Spinal cord (tissue), 10 donors: Measurements from ENCODE around the gene SHISA6. TPM values are rescaled to one million over a fixed set of nuclear protein-coding genes. Genes with fewer than 3 reads are reported as not detected.
A peak's percentile ranks its signal among the peaks of the same experiment; 100 is the strongest.
"Not testable (repeated sequence)": the region's sequence is repeated elsewhere in the genome, so short reads cannot be mapped to it uniquely, and the experiment has no call there.

Experiments
- DNase-seq, 6 donors: peaks; one replicate each; pipeline versions ENCODE4 v3.0.0 to v3.0.0-alpha.2; 2013 to 2015; ENCODE audit warnings: low spot score in 6 of 6, low read depth in 4 of 6
- H3K27ac ChIP-seq: one replicate; pipeline ENCODE4 v1.5.1; 2013; ENCODE audit warnings: low read depth, low read length, control low read depth
- H3K27me3 ChIP-seq: one replicate; pipeline ENCODE4 v1.6.1; 2013; ENCODE audit warnings: low read length; ENCODE audit not compliant: control insufficient read depth, insufficient read depth
- H3K36me3 ChIP-seq: one replicate; pipeline ENCODE4 v1.6.1; 2013; ENCODE audit warnings: low read length; ENCODE audit not compliant: control insufficient read depth, insufficient read depth
- H3K4me1 ChIP-seq: one replicate; pipeline ENCODE4 v1.6.1; 2013; ENCODE audit warnings: low read length; ENCODE audit not compliant: control insufficient read depth, insufficient read depth
- H3K4me3 ChIP-seq: one replicate; pipeline ENCODE4 v1.5.1; 2013; ENCODE audit warnings: low read depth, low read length, control low read depth
- H3K9me3 ChIP-seq: one replicate; pipeline ENCODE4 v1.6.1; 2013; ENCODE audit warnings: low read length; ENCODE audit not compliant: control insufficient read depth, insufficient read depth
- WGBS: methylation state at CpG from one replicate; pipeline ENCODE4 v1.1.5; 2013; ENCODE audit warnings: missing lambda C conversion rate; ENCODE audit not compliant: insufficient coverage; 5-methylcytosine and 5-hydroxymethylcytosine counted together
- polyA plus RNA-seq, 2 donors: library from polyadenylated mRNA; unstranded; fragments of 120-200 nt; gene quantifications; one replicate each; pipeline ENCODE4 v1.2.1, GENCODE V29; 2013; ENCODE audit not compliant: insufficient read length in 2 of 2
- total RNA-seq, 2 donors: library from RNA; depleted of rRNA in 1 of 2; stranded (reverse); fragments of 120-200 nt in 1 of 2; fragments of >200 nt in 1 of 2; gene quantifications; one replicate each; pipeline versions ENCODE4 v1.2.3 to v1.2.4, GENCODE V29; 2013 to 2014
- donor health status: healthy.

SHISA6 gene
- total and polyA plus RNA-seq, 4 donors: 15.5 to 104 (median 44.3) TPM

- no peak for DNase-seq
- Histone ChIP-seq H3K4me3 (no peak overlapping the region), H3K36me3 (no peaks in the 10 kb centered on the region), H3K27ac (no peak overlapping the region), H3K27me3 (no peaks in the 10 kb centered on the region), H3K4me1 (no peaks in the 10 kb centered on the region), H3K9me3 (no peaks in the 10 kb centered on the region)
- WGBS: 95% methylated on average over 7 of the region's 10 CpGs
Observed at GRCh38 chr17:11294826-11295225, 53.8 kb downstream of the SHISA6 start.

- WGBS: 77% methylated on average over 3 of the region's 4 CpGs
- Histone ChIP-seq H3K36me3 (no peaks in the 10 kb centered on the region), H3K4me3 (no peak overlapping the region)
Observed at GRCh38 chr17:11296994-11297393, 56.0 kb downstream of the SHISA6 start.

GRCh38 chr17:11298401-11298800, 57.4 kb downstream of the SHISA6 start:
- H3K36me3 ChIP-seq: no peaks in the 10 kb centered on the region
- WGBS: 100% methylated on average over 1 of the region's 1 CpG

More at GRCh38 chr17:11296994-11297393, 56.0 kb downstream of the SHISA6 start:
- Histone ChIP-seq H3K9me3 (no peaks in the 10 kb centered on the region), H3K4me1 (no peaks in the 10 kb centered on the region), H3K27ac (no peak overlapping the region), H3K27me3 (no peaks in the 10 kb centered on the region)
- no peak for DNase-seq

DNA sequence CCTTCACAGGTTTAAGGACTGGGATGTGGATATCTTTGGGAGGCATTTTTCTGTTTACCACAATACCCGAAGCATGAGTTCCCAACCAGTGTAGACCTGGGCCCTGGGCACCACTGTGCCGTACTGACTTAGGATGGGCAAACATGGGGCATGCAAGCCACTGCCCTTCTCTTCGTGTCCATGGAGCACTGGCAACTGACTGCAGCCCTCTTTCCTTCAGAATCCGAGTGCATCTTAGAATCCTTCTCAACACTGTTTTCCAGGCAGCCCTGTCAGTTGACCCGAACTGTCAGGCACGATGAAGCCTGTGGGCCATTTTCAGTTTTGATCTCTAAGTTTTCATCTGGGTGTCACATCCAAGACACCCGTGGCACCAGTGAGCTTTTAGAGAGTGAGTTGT, 59.2 kb downstream of the SHISA6 start:
- WGBS: 88% methylated on average over 5 of the region's 7 CpGs
- Histone ChIP-seq H3K27me3 (no peaks in the 10 kb centered on the region), H3K27ac (no peak overlapping the region), H3K4me3 (no peak overlapping the region), H3K36me3 (peaks cover 2% of the 10 kb centered on the region), H3K4me1 (no peaks in the 10 kb centered on the region), H3K9me3 (no peaks in the 10 kb centered on the region)
- DNase-seq: no peak

More at GRCh38 chr17:11298401-11298800, 57.4 kb downstream of the SHISA6 start:
- no peaks in the 10 kb centered on the region for H3K9me3 ChIP-seq
- no peak for DNase-seq
- no peak overlapping the region for H3K27ac ChIP-seq
- H3K27me3 ChIP-seq: no peaks in the 10 kb centered on the region
- no peak overlapping the region for H3K4me3 ChIP-seq
- H3K4me1 ChIP-seq: no peaks in the 10 kb centered on the region

- H3K27ac ChIP-seq: no peak overlapping the region
- peak in 2 of 6 donors; percentile 27 to 29 for DNase-seq
Observed at GRCh38 chr17:11300738-11301137, 59.7 kb downstream of the SHISA6 start.

DNA sequence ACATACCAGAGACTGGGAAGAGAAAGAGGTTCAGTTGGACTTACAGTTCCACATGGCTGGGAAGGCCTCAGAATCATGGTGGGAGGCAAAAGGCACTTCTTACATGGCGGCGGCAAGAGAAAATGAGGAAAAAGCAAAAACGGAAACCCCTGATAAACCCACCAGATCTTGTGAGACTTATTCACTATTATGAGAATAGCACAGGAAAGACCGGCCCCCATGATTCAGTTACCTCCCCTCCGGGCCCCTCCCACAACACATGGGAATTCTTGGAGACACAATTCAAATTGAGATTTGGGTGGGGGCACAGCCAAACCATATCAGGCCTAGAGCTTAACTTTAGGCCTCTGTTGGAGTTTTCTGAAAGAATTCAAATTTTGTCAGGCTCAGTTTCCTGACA, 60.9 kb downstream of the SHISA6 start:
- not testable (repeated sequence) for H3K27me3 ChIP-seq, H3K4me1 ChIP-seq, H3K36me3 ChIP-seq, H3K4me3 ChIP-seq, H3K27ac ChIP-seq, DNase-seq, H3K9me3 ChIP-seq
- WGBS: 80% methylated on average over 1 of the region's 5 CpGs

More at GRCh38 chr17:11300738-11301137, 59.7 kb downstream of the SHISA6 start:
- H3K4me3 ChIP-seq: no peak overlapping the region
- no peaks in the 10 kb centered on the region for H3K27me3 ChIP-seq
- WGBS: 38% methylated on average over 3 of the region's 6 CpGs
- H3K9me3 ChIP-seq: no peaks in the 10 kb centered on the region
- no peaks in the 10 kb centered on the region for H3K4me1 ChIP-seq
- peaks cover 2% of the 10 kb centered on the region for H3K36me3 ChIP-seq

- Histone ChIP-seq H3K4me3 (no peak overlapping the region), H3K36me3 (peaks cover 2% of the 10 kb centered on the region), H3K27ac (no peak overlapping the region), H3K27me3 (no peaks in the 10 kb centered on the region), H3K4me1 (no peaks in the 10 kb centered on the region), H3K9me3 (no peaks in the 10 kb centered on the region)
- WGBS: 65% methylated on average over 8 of the region's 9 CpGs
- DNase-seq: peak in 1 of 6 donors; percentile 17
Observed at GRCh38 chr17:11302401-11303186, 61.6 kb downstream of the SHISA6 start.

DNA sequence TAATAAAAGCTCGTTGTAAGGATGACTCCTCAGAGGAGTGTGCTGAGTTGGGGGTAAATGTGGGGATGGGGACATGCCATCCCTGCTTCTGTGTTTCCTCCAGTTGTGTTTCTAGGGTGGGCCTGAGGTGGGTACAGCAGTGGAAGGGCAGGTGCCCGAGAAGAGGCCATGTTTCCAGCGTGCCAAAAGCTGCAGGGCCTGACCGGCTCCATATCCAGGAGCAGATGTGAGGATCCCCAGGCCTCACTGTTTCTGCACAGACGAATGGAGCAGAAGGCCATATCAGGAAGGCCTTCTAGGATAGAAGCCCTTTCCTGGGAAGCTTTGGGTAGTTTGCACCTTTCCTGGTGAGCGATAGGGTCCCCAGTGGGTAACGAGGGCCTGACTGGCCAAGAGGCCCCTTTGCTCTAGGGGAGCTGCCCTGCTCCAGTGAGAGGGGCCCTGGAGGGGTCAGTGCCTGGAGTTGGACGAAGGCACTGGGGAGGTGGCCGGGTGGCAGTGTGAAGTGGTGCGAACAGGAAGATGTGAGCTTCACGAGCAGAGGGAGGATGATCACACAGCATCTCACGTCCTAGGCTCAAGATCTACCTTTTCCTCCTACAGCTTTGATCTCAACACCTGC, 62.9 kb downstream of the SHISA6 start:
- no peak for DNase-seq
- Histone ChIP-seq H3K9me3 (no peaks in the 10 kb centered on the region), H3K36me3 (peaks cover 2% of the 10 kb centered on the region), H3K27ac (no peak overlapping the region), H3K4me3 (no peak overlapping the region), H3K27me3 (no peaks in the 10 kb centered on the region), H3K4me1 (peaks cover 4% of the 10 kb centered on the region)
- 90% methylated on average over 7 of the region's 12 CpGs for WGBS

DNA sequence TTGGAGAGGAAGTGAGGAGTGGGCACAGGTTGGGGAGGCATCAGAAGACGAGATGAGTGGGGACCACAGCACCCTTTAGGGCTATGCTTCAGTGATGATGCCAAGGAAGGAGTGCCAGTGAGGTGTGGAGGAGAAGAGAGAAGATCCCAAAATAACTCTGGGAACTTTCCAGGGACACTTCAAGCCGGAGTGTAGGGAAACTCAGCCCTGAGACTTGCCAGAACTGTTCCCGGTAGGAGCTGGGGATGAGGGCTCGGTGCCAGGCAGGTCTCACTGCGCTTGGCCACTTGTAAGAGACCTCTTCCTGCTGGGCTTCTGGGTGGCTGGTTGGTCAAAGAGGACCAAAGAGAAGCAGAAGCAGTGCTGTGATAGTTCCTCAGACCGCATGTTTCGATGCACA, 63.6 kb downstream of the SHISA6 start:
- peaks cover 4% of the 10 kb centered on the region for H3K4me1 ChIP-seq
- H3K27me3 ChIP-seq: no peaks in the 10 kb centered on the region
- DNase-seq: no peak
- 94% methylated on average over 6 of the region's 7 CpGs for WGBS
- H3K4me3 ChIP-seq: no peak overlapping the region
- peaks cover 2% of the 10 kb centered on the region for H3K36me3 ChIP-seq
- H3K9me3 ChIP-seq: no peaks in the 10 kb centered on the region
- no peak overlapping the region for H3K27ac ChIP-seq

DNA sequence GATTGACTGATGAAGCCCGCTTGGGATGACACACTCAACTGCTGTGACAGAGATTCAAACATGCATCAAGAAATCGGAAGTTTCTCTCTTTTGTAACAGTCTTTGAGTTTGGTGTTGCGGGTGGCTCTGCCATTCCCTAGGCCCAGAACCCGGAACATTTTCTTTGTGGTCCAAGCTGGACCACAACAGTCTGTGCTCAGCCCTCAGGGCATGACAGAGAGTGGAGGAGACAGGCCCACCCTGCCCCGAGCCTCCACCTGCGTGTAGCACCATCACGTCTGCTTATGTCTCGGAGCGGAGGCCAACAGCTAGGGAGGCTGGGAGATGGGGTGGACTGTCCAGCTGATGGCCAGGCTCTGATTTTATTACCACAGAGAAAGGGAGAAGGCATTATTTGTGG, 64.5 kb downstream of the SHISA6 start:
- no peak for DNase-seq
- no peak overlapping the region for H3K4me3 ChIP-seq
- H3K27ac ChIP-seq: no peak overlapping the region
- H3K36me3 ChIP-seq: peaks cover 2% of the 10 kb centered on the region
- no peaks in the 10 kb centered on the region for H3K27me3 ChIP-seq
- H3K9me3 ChIP-seq: no peaks in the 10 kb centered on the region
- WGBS: 98% methylated on average over 6 of the region's 9 CpGs
- H3K4me1 ChIP-seq: peaks cover 4% of the 10 kb centered on the region
